ENCODE measurements around the gene MAD1L1. TPM values are rescaled to one million over a fixed set of nuclear protein-coding genes. Genes with fewer than 3 reads are reported as not detected.

Gene MAD1L1
- total RNA-seq, 1 experiment from 2014 or later = 38.5 TPM

DNA sequence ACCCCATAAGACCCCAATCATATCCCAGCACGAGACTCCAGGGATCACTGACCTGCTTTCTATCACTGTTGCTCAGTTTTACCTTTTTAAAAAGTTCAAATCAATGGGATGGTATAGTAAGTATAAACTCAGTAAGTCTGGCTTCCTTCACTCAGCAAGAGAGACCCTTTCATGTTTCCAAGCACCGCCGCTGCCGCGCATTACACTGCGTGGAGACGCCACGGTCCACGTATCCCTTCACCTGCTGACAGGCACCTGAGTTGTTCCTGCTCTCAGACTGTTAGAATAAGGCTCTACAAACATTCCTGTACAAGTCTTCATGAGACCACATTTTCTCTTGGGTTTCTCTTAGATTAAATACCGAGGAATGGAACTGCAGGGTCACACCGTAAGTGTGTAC is 28.3 kb downstream of the MAD1L1 start:
- Histone ChIP-seq H3K4me2 (ENCODE audit: low read length) (no peak overlapping the region), H3K9me2 (ENCODE audit: insufficient read depth) (no peaks in the 10 kb centered on the region), H3K79me2 (ENCODE audit: insufficient read depth, low read length) (0 out of 2 replicates have a peak, but pooled peaks cover 4% of the 10 kb centered on the region), H3K9me3 (ENCODE audit: control insufficient read depth in 1 of 2, insufficient read depth in 1 of 2, low read depth in 1 of 2, low read length in 2 of 2) (no peaks in the 10 kb centered on the region), H3K4me3 (replicated peaks in 1 of 2; ENCODE audit: low read depth in 1 of 2, low read length in 2 of 2) (no peak overlapping the region), H3K4me1 (ENCODE audit: control insufficient read depth in 1 of 2, insufficient read depth in 2 of 2, low read length in 2 of 2) (no peaks in the 10 kb centered on the region), H4K20me1 (ENCODE audit: insufficient read depth) (no peaks in the 10 kb centered on the region), H2AFZ (ENCODE audit: low read depth, low read length, poor library complexity, severe bottlenecking) (no peak overlapping the region), H3K27me3 (ENCODE audit: insufficient read depth, low read length) (no peaks in the 10 kb centered on the region), H3K9ac (ENCODE audit: low read length) (no peak overlapping the region), H3K27ac (ENCODE audit: low read depth, low read length) (no peak overlapping the region), H3K36me3 (ENCODE audit: control insufficient read depth in 1 of 2, insufficient read depth in 2 of 2, low read length in 2 of 2) (peaks cover 7% of the 10 kb centered on the region in 2 experiments; a peak in 3 of 4 replicates)
- no peak for DNase-seq (ENCODE audit: low read depth, low spot score)
- POLR2A ChIA-PET = no interaction called here
- CTCF ChIA-PET = no interaction called here
- BruUV-seq (replicated peaks) = no TSS peak
- RAD21 ChIA-PET (ENCODE audit: low non-redundant PET in 1 of 2, low total read pairs in 2 of 2, uncharacterized antibody in 2 of 2, unreplicated experiment in 2 of 2) = no interaction called here
- ATAC-seq = no peak
- no peak for TF ChIP-seq TCF7L2 (IDR thresholded peaks at IDR 0.05; ENCODE audit: borderline replicate concordance, extremely low read depth, insufficient read depth, insufficient read length)
- TF ChIP-seq YY1 (IDR thresholded peaks at IDR 0.05; ENCODE audit: extremely low read depth, insufficient replicate concordance, low read depth, low read length) = no peak
- no peak for TF ChIP-seq POLR2AphosphoS5 (IDR thresholded peaks at IDR 0.05; ENCODE audit: low read depth, low read length)
- TF ChIP-seq RAD21 (IDR thresholded peaks at IDR 0.05; ENCODE audit: low read depth) = no peak
- no peak for TF ChIP-seq ZFX (IDR thresholded peaks at IDR 0.05)
- no peak for TF ChIP-seq SP1 (IDR thresholded peaks at IDR 0.05; ENCODE audit: low read depth)
- no peak for TF ChIP-seq FOSL1 (IDR thresholded peaks at IDR 0.05; ENCODE audit: low read depth)
- TF ChIP-seq REST (IDR thresholded peaks at IDR 0.05; ENCODE audit: low read depth) = no peak
- TF ChIP-seq, protein P1, sequence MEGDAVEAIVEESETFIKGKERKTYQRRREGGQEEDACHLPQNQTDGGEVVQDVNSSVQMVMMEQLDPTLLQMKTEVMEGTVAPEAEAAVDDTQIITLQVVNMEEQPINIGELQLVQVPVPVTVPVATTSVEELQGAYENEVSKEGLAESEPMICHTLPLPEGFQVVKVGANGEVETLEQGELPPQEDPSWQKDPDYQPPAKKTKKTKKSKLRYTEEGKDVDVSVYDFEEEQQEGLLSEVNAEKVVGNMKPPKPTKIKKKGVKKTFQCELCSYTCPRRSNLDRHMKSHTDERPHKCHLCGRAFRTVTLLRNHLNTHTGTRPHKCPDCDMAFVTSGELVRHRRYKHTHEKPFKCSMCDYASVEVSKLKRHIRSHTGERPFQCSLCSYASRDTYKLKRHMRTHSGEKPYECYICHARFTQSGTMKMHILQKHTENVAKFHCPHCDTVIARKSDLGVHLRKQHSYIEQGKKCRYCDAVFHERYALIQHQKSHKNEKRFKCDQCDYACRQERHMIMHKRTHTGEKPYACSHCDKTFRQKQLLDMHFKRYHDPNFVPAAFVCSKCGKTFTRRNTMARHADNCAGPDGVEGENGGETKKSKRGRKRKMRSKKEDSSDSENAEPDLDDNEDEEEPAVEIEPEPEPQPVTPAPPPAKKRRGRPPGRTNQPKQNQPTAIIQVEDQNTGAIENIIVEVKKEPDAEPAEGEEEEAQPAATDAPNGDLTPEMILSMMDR (IDR thresholded peaks at IDR 0.05 in 2 of 3, conservative IDR thresholded peaks at IDR 0.05 in 1 of 3; ENCODE audit: borderline replicate concordance in 1 of 3, insufficient read depth in 1 of 3, low read depth in 2 of 3, low read length in 2 of 3) = no peak
- no peak for TF ChIP-seq JUND (IDR thresholded peaks at IDR 0.05)
- no peak for TF ChIP-seq ZBTB33 (IDR thresholded peaks at IDR 0.05; ENCODE audit: extremely low read depth, insufficient replicate concordance, low read length)
- TF ChIP-seq ZNF274 (IDR thresholded peaks at IDR 0.05; ENCODE audit: low read depth, low read length) = no peak
- no peak for TF ChIP-seq MAX (IDR thresholded peaks at IDR 0.05)
- TF ChIP-seq POLR2A (IDR thresholded peaks at IDR 0.05; ENCODE audit: borderline replicate concordance, extremely low read depth, insufficient read depth, insufficient read length) = no peak
- intact Hi-C loops (cut with micrococcal nuclease) = loop anchor here (10.0 kb wide), 1 partner anchor 100 kb away; no protein-coding TSS in a partner anchor
